H1 (cell line): ENCODE results near the gene PTPRG. TPM values are rescaled to one million over a fixed set of nuclear protein-coding genes. Genes with fewer than 3 reads are reported as not detected.
A peak's percentile ranks its signal among the peaks of the same experiment; 100 is the strongest.

Experiments
- CTCF ChIA-PET: fragments of 300-600 bp; sonication (Branson Sonifier 250); formaldehyde crosslinking; loops from one replicate; lab custom pipeline; 2021; ENCODE audit not compliant: partially characterized antibody; lab: Charles Lee
- POLR2A ChIA-PET: fragments of 300-600 bp; sonication (Branson Sonifier 250); formaldehyde crosslinking; loops from one replicate; lab custom pipeline; 2021; ENCODE audit warnings: inconsistent platforms; ENCODE audit not compliant: partially characterized antibody; lab: Charles Lee
- DNase-seq, 2 experiments: peaks; one replicate each; pipeline versions ENCODE4 v3.0.0 to v3.0.0-alpha.2; 2010 to 2022; ENCODE audit warnings: low spot score in 2 of 2, low read depth in 1 of 2, mixed read lengths in 1 of 2
- FAIRE-seq: peaks from 2 replicates; lab custom pipeline; 2011; peaks lifted over from hg19 to GRCh38; lab: Jason Lieb, UNC
- H2AFZ ChIP-seq: 2 replicates; pipeline ENCODE4 v1.8.1; 2012; ENCODE audit warnings: low read length, inconsistent platforms
- H2AK5ac ChIP-seq: 2 replicates; pipeline ENCODE4 v1.6.1; 2013; ENCODE audit warnings: low read depth, low read length
- H2BK120ac ChIP-seq: replicated peaks from 2 replicates; pipeline ENCODE3; 2013; ENCODE audit warnings: low read depth, low read length, inconsistent platforms
- H2BK12ac ChIP-seq: 2 replicates; pipeline ENCODE4 v1.6.1; 2013; ENCODE audit warnings: low read depth, low read length
- H2BK15ac ChIP-seq: 2 replicates; pipeline ENCODE4 v1.6.1; 2013; ENCODE audit warnings: low read length
- H2BK20ac ChIP-seq: 2 replicates; pipeline ENCODE4 v1.6.1; 2013; ENCODE audit warnings: low read length
- H2BK5ac ChIP-seq: 2 replicates; pipeline ENCODE4 v1.6.1; 2013; ENCODE audit warnings: low read depth, low read length
- H3K14ac ChIP-seq: 2 replicates; pipeline ENCODE4 v1.6.1; 2013; ENCODE audit warnings: inconsistent platforms; ENCODE audit not compliant: insufficient read length
- H3K18ac ChIP-seq: 2 replicates; pipeline ENCODE4 v1.6.1; 2013; ENCODE audit warnings: low read length; ENCODE audit errors: extremely low read depth
- H3K23ac ChIP-seq: 2 replicates; pipeline ENCODE4 v1.6.1; 2013; ENCODE audit warnings: inconsistent platforms; ENCODE audit not compliant: insufficient read length
- H3K23me2 ChIP-seq: 2 replicates; pipeline ENCODE4 v1.6.1; 2013; ENCODE audit warnings: low read depth, low read length
- H3K27ac ChIP-seq: 2 replicates; pipeline ENCODE4 v1.6.1; 2011; ENCODE audit warnings: low read depth, low read length, inconsistent platforms
- H3K27me3 ChIP-seq, 4 experiments: replicated peaks in 1 of 4; 1 replicate in 1 of 4; 2 replicates in 3 of 4; pipeline versions ENCODE4 v1.6.1 to v1.8.1; 2011 to 2013; ENCODE audit warnings: low read length in 3 of 4, mild to moderate bottlenecking in 3 of 4, inconsistent platforms in 2 of 4, mixed read lengths in 2 of 4, moderate library complexity in 1 of 4; ENCODE audit not compliant: control insufficient read depth in 3 of 4, insufficient read depth in 3 of 4; ENCODE audit errors: extremely low read depth in 1 of 4
- H3K36me3 ChIP-seq, 4 experiments: 2 replicates each; pipeline versions ENCODE4 v1.6.1 to v1.8.1; 2011 to 2013; ENCODE audit warnings: mild to moderate bottlenecking in 4 of 4, low read length in 3 of 4, moderate library complexity in 2 of 4, control low read depth in 1 of 4, inconsistent platforms in 1 of 4; ENCODE audit not compliant: insufficient read depth in 4 of 4, control insufficient read depth in 2 of 4
- H3K4ac ChIP-seq: replicated peaks from 2 replicates; pipeline ENCODE3; 2013; ENCODE audit warnings: low read length, low read depth, mixed read lengths, inconsistent platforms; ENCODE audit not compliant: insufficient read length
- H3K4me1 ChIP-seq, 4 experiments: replicated peaks in 1 of 4; 1 replicate in 1 of 4; 2 replicates in 3 of 4; pipeline versions ENCODE4 v1.6.1 to v1.8.1; 2011 to 2013; ENCODE audit warnings: low read length in 3 of 4, inconsistent platforms in 2 of 4, mixed read lengths in 1 of 4; ENCODE audit not compliant: insufficient read depth in 4 of 4, control insufficient read depth in 3 of 4
- H3K4me2 ChIP-seq, 2 experiments: 2 replicates each; pipeline versions ENCODE4 v1.6.1 to v1.8.1; 2011 to 2013; ENCODE audit warnings: low read depth in 2 of 2, low read length in 2 of 2, control low read depth in 1 of 2, inconsistent platforms in 1 of 2, mild to moderate bottlenecking in 1 of 2; ENCODE audit not compliant: insufficient read depth in 1 of 2
- H3K4me3 ChIP-seq, 4 experiments: fragments of 200-600, 300-600 bp in 1 of 4; sonication (generic), shearing (Covaris generic), sonication (Bioruptor Twin) in 1 of 4; 2 replicates each; pipeline versions ENCODE4 v1.5.1 to v1.8.1; 2011 to 2016; ENCODE audit warnings: low read length in 4 of 4, low read depth in 3 of 4, control low read depth in 2 of 4, inconsistent platforms in 2 of 4, mild to moderate bottlenecking in 2 of 4, mixed read lengths in 1 of 4, moderate library complexity in 1 of 4; ENCODE audit not compliant: insufficient read depth in 2 of 4; ENCODE audit errors: extremely low read depth in 1 of 4
- H3K56ac ChIP-seq: replicated peaks from 2 replicates; pipeline ENCODE3; 2013; ENCODE audit warnings: low read depth, mild to moderate bottlenecking, mixed read lengths, low read length, inconsistent platforms; ENCODE audit not compliant: insufficient read length
- H3K79me1 ChIP-seq: 2 replicates; pipeline ENCODE4 v1.6.1; 2013; ENCODE audit warnings: low read depth, low read length, control low read depth
- H3K79me2 ChIP-seq, 2 experiments: 2 replicates each; pipeline versions ENCODE4 v1.6.1 to v1.8.1; 2012 to 2013; ENCODE audit warnings: low read length in 2 of 2, mild to moderate bottlenecking in 2 of 2, inconsistent platforms in 1 of 2; ENCODE audit not compliant: insufficient read depth in 2 of 2, control insufficient read depth in 1 of 2
- H3K9ac ChIP-seq, 4 experiments: replicated peaks in 1 of 4; 1 replicate in 1 of 4; 2 replicates in 3 of 4; pipeline versions ENCODE4 v1.6.1 to v1.8.1; 2011 to 2013; ENCODE audit warnings: low read depth in 3 of 4, low read length in 3 of 4, control low read depth in 2 of 4, mild to moderate bottlenecking in 2 of 4, moderate library complexity in 2 of 4, inconsistent platforms in 1 of 4; ENCODE audit errors: extremely low read depth in 1 of 4
- H3K9me3 ChIP-seq, 2 experiments: 2 replicates each; pipeline versions ENCODE4 v1.6.1 to v1.8.1; 2012 to 2013; ENCODE audit warnings: mild to moderate bottlenecking in 2 of 2, moderate library complexity in 2 of 2, control low read depth in 1 of 2, inconsistent platforms in 1 of 2, low read depth in 1 of 2, low read length in 1 of 2, mixed read lengths in 1 of 2; ENCODE audit not compliant: insufficient read depth in 2 of 2
- H4K20me1 ChIP-seq, 2 experiments: replicated peaks in 1 of 2; 2 replicates each; pipeline versions ENCODE3 to v1.8.1; 2011 to 2013; ENCODE audit warnings: inconsistent platforms in 2 of 2, low read length in 2 of 2, mild to moderate bottlenecking in 1 of 2; ENCODE audit not compliant: insufficient read depth in 2 of 2, control insufficient read depth in 1 of 2
- H4K5ac ChIP-seq: 2 replicates; pipeline ENCODE4 v1.6.1; 2013; ENCODE audit warnings: low read length, low read depth, mixed read lengths, inconsistent platforms; ENCODE audit not compliant: insufficient read length
- H4K8ac ChIP-seq: 2 replicates; pipeline ENCODE4 v1.8.0; 2013; ENCODE audit warnings: mild to moderate bottlenecking, moderate library complexity, low read length, inconsistent platforms; ENCODE audit not compliant: insufficient read depth; ENCODE audit errors: extremely low read depth
- H4K91ac ChIP-seq: replicated peaks from 2 replicates; pipeline ENCODE3; 2013; ENCODE audit warnings: low read length, mixed read lengths, inconsistent platforms; ENCODE audit not compliant: insufficient read length
- CEBPB ChIP-seq: IDR thresholded peaks from 2 replicates; pipeline ENCODE4 v1.6.1; 2012; ENCODE audit warnings: low read depth, low read length
- WGBS, 2 experiments: shearing (Covaris generic) in 1 of 2; methylation state at CpG; one replicate each; pipeline versions ENCODE4 v1.1.6 to v1.1.7; 2013 to 2015; ENCODE audit warnings: low lambda C conversion rate in 2 of 2, mixed read lengths in 2 of 2, inconsistent platforms in 1 of 2, low coverage in 1 of 2, missing lambda C conversion rate in 1 of 2; ENCODE audit not compliant: insufficient replicate concordance in 2 of 2, insufficient coverage in 1 of 2, insufficient read length in 1 of 2; ENCODE audit errors: extremely low coverage in 1 of 2, missing lambda C conversion rate in 1 of 2; 5-methylcytosine and 5-hydroxymethylcytosine counted together
- polyA plus RNA-seq, 7 experiments: library from polyadenylated mRNA; depleted of rRNA in 3 of 7; stranded (reverse) in 5 of 7; unstranded in 2 of 7; fragments of >200 nt in 5 of 7; fragments of 200-250 nt in 2 of 7; gene quantifications; 1 replicate in 5 of 7; 2 replicates in 1 of 7; 4 replicates in 1 of 7; pipeline versions ENCODE4 v1.2.1 to v1.2.3, GENCODE V29; 2011 to 2013; ENCODE audit warnings: missing spikeins in 2 of 7, mixed read lengths in 2 of 7
- total RNA-seq: library from RNA; stranded (reverse); fragmentation: NEBNext Ultra II Directional; extraction: Animal tissue kit (Norgen Biotek cat#: 25700); gene quantifications from 2 replicates; pipeline ENCODE4 v1.2.1, GENCODE V29; 2021

PTPRG gene
- total and polyA plus RNA-seq, 2 of the 8 experiments (the other 6 are each of a cell fraction or from before 2014, with no cell fraction given) = 23.3 to 96.2 TPM

DNA sequence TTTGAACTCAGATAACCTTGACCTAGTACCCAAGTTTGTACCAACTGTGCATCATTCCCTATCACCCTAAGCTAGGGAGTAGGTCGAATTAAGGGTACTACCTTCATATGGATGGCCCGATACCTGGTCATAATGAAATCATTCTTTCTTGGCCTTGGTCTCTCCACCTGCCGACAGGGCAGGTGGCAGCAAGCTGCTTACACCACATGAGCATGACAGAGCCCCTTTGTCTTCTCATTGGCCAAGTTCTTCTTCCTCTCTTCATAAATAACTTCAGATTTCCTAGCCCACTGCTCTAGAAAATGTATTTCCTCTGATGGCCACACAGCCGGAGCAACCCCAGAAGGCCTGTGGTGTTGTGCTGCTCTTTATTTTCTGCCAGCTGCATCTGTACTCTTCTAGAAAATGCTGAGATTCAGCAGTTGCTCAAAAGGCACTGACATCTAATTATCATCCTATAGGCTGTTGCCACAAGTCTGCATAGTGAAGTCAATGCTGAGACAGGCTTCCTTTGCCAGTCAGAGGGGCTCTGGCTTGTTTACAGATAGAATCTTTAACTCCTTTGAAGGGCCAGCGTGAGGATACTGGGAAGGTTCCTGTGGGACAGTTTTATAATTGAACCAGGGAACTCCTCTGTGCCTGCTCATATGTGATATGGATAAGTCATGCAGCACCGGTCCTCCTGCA lies 304.2 kb downstream of the PTPRG start:
- Histone ChIP-seq H3K27ac (no peak overlapping the region), H2BK12ac (no peak overlapping the region), H3K4ac (no peak overlapping the region), H2BK120ac (no peak overlapping the region), H4K91ac (no peak overlapping the region), H2AK5ac (0 out of 2 replicates have a peak overlapping the region, but pooled peaks have one; percentile 10), H3K4me3 (no peak overlapping the region), H3K27me3 (no peaks in the 10 kb centered on the region), H3K56ac (no peak overlapping the region), H3K79me1 (peaks cover 6% of the 10 kb centered on the region; the same call in 1 of the 2 replicates), H3K4me2 (no peak overlapping the region), H3K9ac (no peak overlapping the region), H3K14ac (no peak overlapping the region), H2BK5ac (no peak overlapping the region), H4K5ac (no peak overlapping the region), H4K8ac (no peak overlapping the region), H3K36me3 (no peaks in the 10 kb centered on the region), H2BK20ac (no peak overlapping the region), H2AFZ (no peak overlapping the region), H3K18ac (no peak overlapping the region), H3K23ac (no peak overlapping the region), H3K79me2 (peaks cover 0 to 89% of the 10 kb centered on the region in 2 experiments; a peak in 3 of 4 replicates), H4K20me1 (peaks cover 3 to 13% of the 10 kb centered on the region in 2 experiments), H3K23me2 (no peaks in the 10 kb centered on the region), H3K9me3 (no peaks in the 10 kb centered on the region), H3K4me1 (peaks cover 0 to 28% (median 15%) of the 10 kb centered on the region in 4 experiments; a peak in 6 of 7 replicates), H2BK15ac (no peak overlapping the region)
- FAIRE-seq (no peak), DNase-seq (no peak)
- ChIA-PET CTCF (interaction anchor here (0.6 to 1.8 kb wide), 4 partner anchors 11 to 1295 kb away, joined by 3 to 6 read pairs (median 3); no protein-coding TSS in a partner anchor), POLR2A (interaction anchor here (1.3 kb wide), 1 partner anchor 18 kb away, joined by 3 read pairs; no protein-coding TSS in a partner anchor)
- WGBS, 2 experiments = 87% methylated on average over 6 of the region's 6 CpGs; no CpG with 5 or more reads in 1 of the 2 experiments
- TF ChIP-seq CEBPB = no peak
